HCT116 (cell line): ENCODE measurements around the gene G6PC2.

ENCODE experiments used
- CEBPB ChIP-seq: IDR thresholded peaks from 2 replicates; pipeline ENCODE4 v1.6.1; 2012; ENCODE audit warnings: low read depth
- CTCF ChIP-seq, 3 experiments: fragments of 200-600 bp in 1 of 3; sonication (generic) in 1 of 3; IDR thresholded peaks in 2 of 3; conservative IDR thresholded peaks in 1 of 3; 2 replicates each; pipeline ENCODE4 v1.5.1; 2012 to 2017; ENCODE audit warnings: low read depth in 2 of 3, low read length in 2 of 3, antibody characterized with exemption in 1 of 3, borderline replicate concordance in 1 of 3, control low read depth in 1 of 3, mild to moderate bottlenecking in 1 of 3, mixed read lengths in 1 of 3, mixed run types in 1 of 3, moderate library complexity in 1 of 3; ENCODE audit not compliant: insufficient read depth in 1 of 3
- EZH2 ChIP-seq: fragments of 200-600 bp; sonication (generic); IDR thresholded peaks from 2 replicates; pipeline ENCODE4 v1.6.1; 2017; ENCODE audit warnings: antibody characterized with exemption, mixed run types
- EZH2phosphoT487 ChIP-seq: fragments of 200-600 bp; IDR thresholded peaks from 2 replicates; pipeline ENCODE4 v1.6.1; 2018; ENCODE audit warnings: antibody characterized with exemption, borderline replicate concordance
- JUND ChIP-seq: IDR thresholded peaks from 2 replicates; pipeline ENCODE4 v1.6.1; 2012
- POLR2A ChIP-seq: IDR thresholded peaks from 2 replicates; pipeline ENCODE4 v1.7.0; 2011; ENCODE audit warnings: borderline replicate concordance; ENCODE audit not compliant: insufficient read depth, insufficient read length; ENCODE audit errors: extremely low read depth
- POLR2AphosphoS5 ChIP-seq: IDR thresholded peaks from 2 replicates; pipeline ENCODE4 v1.6.1; 2011; ENCODE audit warnings: mild to moderate bottlenecking, low read depth, low read length, moderate library complexity
- REST ChIP-seq: IDR thresholded peaks from 2 replicates; pipeline ENCODE4 v1.6.1; 2012; ENCODE audit warnings: low read depth
- SIN3A ChIP-seq: IDR thresholded peaks from 2 replicates; pipeline ENCODE4 v1.6.1; 2012; ENCODE audit warnings: low read depth
- SP1 ChIP-seq: IDR thresholded peaks from 2 replicates; pipeline ENCODE4 v1.6.1; 2012; ENCODE audit warnings: low read depth
- YY1 ChIP-seq: IDR thresholded peaks from 2 replicates; pipeline ENCODE4 v1.6.1; 2011; ENCODE audit warnings: low read length, low read depth, moderate library complexity, mild to moderate bottlenecking; ENCODE audit not compliant: insufficient replicate concordance; ENCODE audit errors: extremely low read depth
- ZFX ChIP-seq: fragments of 450-650 bp; IDR thresholded peaks from 2 replicates; pipeline ENCODE4 v1.6.1; 2017
- TF ChIP-seq, protein P1 (sequence below): IDR thresholded peaks from 2 replicates; pipeline ENCODE4 v1.6.1; 2012

GRCh38 chr2:168907940-168908662, 7.0 kb downstream of the G6PC2 start:
- TF ChIP-seq CTCF (IDR thresholded peaks at IDR 0.05 in 2 of 3, conservative IDR thresholded peaks at IDR 0.05 in 1 of 3; ENCODE audit: borderline replicate concordance in 1 of 3, insufficient read depth in 1 of 3, low read depth in 2 of 3, low read length in 2 of 3), result no peak
- no peak for TF ChIP-seq EZH2phosphoT487
- no peak for TF ChIP-seq POLR2A
- no peak for TF ChIP-seq EZH2
- no peak for TF ChIP-seq YY1
- TF ChIP-seq SP1, result no peak
- TF ChIP-seq CEBPB, result no peak
- TF ChIP-seq POLR2AphosphoS5, result no peak
- TF ChIP-seq REST, result no peak
- TF ChIP-seq ZFX, result no peak
- no peak for TF ChIP-seq JUND
- TF ChIP-seq, protein P1, sequence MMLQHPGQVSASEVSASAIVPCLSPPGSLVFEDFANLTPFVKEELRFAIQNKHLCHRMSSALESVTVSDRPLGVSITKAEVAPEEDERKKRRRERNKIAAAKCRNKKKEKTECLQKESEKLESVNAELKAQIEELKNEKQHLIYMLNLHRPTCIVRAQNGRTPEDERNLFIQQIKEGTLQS, result no peak
- TF ChIP-seq SIN3A, result no peak
